PC-3 (cell line): ENCODE measurements around the gene KRCC1.

ENCODE experiments used
- EZH2 ChIP-seq: fragments of 300-600 bp; sonication (generic); IDR thresholded peaks from one replicate; pipeline ENCODE4 v1.6.1; 2017; ENCODE audit warnings: antibody characterized with exemption, mild to moderate bottlenecking, low read length; ENCODE audit not compliant: unreplicated experiment
- EZH2phosphoT487 ChIP-seq: fragments of 300-600 bp; sonication (generic); IDR thresholded peaks from 2 replicates; pipeline ENCODE4 v1.6.1; 2018; ENCODE audit warnings: mild to moderate bottlenecking, antibody characterized with exemption, low read length, borderline replicate concordance
- TF ChIP-seq, protein P1 (sequence below): fragments of 300-600 bp; sonication (generic); conservative IDR thresholded peaks from 2 replicates; pipeline ENCODE4 v1.5.1; 2017; ENCODE audit warnings: antibody characterized with exemption, low read depth, mild to moderate bottlenecking, low read length

DNA sequence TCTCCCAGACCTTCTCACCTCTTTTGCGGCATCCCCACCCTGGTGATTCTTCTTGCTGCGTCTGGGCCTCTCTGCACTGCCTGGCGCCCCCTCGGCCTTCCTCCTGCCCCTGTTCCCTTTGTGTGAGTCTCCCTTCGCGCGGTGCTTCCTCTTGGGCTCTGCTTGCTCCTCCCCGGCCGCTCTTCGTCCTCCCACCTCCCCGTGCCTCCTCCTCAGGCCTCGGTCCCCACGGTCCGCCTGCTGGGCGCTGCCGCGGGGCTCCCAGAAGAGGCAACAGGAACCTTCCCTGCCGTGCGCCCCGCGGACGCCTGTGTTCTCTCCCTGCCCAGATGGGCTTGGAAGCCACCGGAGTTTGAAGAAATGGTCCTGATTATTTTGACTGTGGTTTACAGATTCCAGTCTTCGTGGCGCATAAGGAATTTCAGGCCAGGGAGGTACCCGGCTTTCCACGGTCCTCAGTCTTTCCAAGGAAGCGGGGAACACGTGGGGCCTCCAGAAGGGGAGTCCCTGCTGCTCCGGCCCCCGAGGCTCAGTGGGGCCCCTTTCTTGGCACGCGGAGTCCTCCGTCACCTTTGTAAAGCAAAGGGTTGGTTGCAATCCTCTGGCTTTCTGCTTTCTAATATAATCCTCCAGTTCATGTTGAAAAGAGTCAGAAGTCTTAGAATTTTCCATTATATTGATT lies 52.4 kb downstream of the KRCC1 start:
- TF ChIP-seq, protein P1, sequence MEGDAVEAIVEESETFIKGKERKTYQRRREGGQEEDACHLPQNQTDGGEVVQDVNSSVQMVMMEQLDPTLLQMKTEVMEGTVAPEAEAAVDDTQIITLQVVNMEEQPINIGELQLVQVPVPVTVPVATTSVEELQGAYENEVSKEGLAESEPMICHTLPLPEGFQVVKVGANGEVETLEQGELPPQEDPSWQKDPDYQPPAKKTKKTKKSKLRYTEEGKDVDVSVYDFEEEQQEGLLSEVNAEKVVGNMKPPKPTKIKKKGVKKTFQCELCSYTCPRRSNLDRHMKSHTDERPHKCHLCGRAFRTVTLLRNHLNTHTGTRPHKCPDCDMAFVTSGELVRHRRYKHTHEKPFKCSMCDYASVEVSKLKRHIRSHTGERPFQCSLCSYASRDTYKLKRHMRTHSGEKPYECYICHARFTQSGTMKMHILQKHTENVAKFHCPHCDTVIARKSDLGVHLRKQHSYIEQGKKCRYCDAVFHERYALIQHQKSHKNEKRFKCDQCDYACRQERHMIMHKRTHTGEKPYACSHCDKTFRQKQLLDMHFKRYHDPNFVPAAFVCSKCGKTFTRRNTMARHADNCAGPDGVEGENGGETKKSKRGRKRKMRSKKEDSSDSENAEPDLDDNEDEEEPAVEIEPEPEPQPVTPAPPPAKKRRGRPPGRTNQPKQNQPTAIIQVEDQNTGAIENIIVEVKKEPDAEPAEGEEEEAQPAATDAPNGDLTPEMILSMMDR = no peak
- no peak for TF ChIP-seq EZH2
- TF ChIP-seq EZH2phosphoT487 = no peak
